HG03432 (cell line): Measurements from ENCODE around the gene TBC1D4.

ENCODE experiments used
- ATAC-seq: cut with Tn5 transposase; IDR thresholded peaks from one replicate; pipeline ENCODE4 v1.9.1; 2021; ENCODE audit warnings: mild to moderate bottlenecking, moderate library complexity; ENCODE audit not compliant: unreplicated experiment

The TBC1D4 gene

GRCh38 chr13:75419656-75420055 lies 62.3 kb downstream of the TBC1D4 start:
- ATAC-seq, result no peak

GRCh38 chr13:75418997-75419396 lies 63.0 kb downstream of the TBC1D4 start:
- no peak for ATAC-seq

- ATAC-seq, result no peak
Measured at GRCh38 chr13:75418186-75418843, 63.7 kb downstream of the TBC1D4 start.

GRCh38 chr13:75417656-75418055 lies 64.3 kb downstream of the TBC1D4 start:
- ATAC-seq, result no peak

- peak; percentile 21 for ATAC-seq
Measured at GRCh38 chr13:75417012-75417384, 65.0 kb downstream of the TBC1D4 start.

- peak; percentile 86 for ATAC-seq
Measured at GRCh38 chr13:75416327-75417011, 65.5 kb downstream of the TBC1D4 start.

- no peak for ATAC-seq
Measured at GRCh38 chr13:75415694-75416093, 66.3 kb downstream of the TBC1D4 start.

- ATAC-seq, result no peak
Measured at GRCh38 chr13:75415171-75415570, 66.8 kb downstream of the TBC1D4 start.

- ATAC-seq, result peak; percentile 41
Measured at GRCh38 chr13:75414036-75414827, 67.7 kb downstream of the TBC1D4 start.

GRCh38 chr13:75411924-75412537 lies 69.9 kb downstream of the TBC1D4 start:
- ATAC-seq, result no peak

GRCh38 chr13:75410207-75410606 lies 71.8 kb downstream of the TBC1D4 start:
- ATAC-seq, result no peak

- ATAC-seq, result no peak
Measured at GRCh38 chr13:75407998-75408397, 74.0 kb downstream of the TBC1D4 start.

GRCh38 chr13:75407473-75407872 lies 74.5 kb downstream of the TBC1D4 start:
- no peak for ATAC-seq

GRCh38 chr13:75405976-75406703 lies 75.8 kb downstream of the TBC1D4 start:
- no peak for ATAC-seq

- no peak for ATAC-seq
Measured at GRCh38 chr13:75404726-75405125, 77.2 kb downstream of the TBC1D4 start.

- ATAC-seq, result peak; percentile 70
Measured at GRCh38 chr13:75402787-75403186, 79.2 kb downstream of the TBC1D4 start.

GRCh38 chr13:75400775-75401174 lies 81.2 kb downstream of the TBC1D4 start:
- peak; percentile 63 for ATAC-seq

- ATAC-seq, result no peak
Measured at GRCh38 chr13:75399879-75400217, 82.1 kb downstream of the TBC1D4 start.

- ATAC-seq, result no peak
Measured at GRCh38 chr13:75399168-75399878, 82.6 kb downstream of the TBC1D4 start.

- ATAC-seq, result no peak
Measured at GRCh38 chr13:75398072-75398471, 83.9 kb downstream of the TBC1D4 start.
